Measurements from ENCODE around the gene CDH8. TPM values are rescaled to one million over a fixed set of nuclear protein-coding genes. Genes with fewer than 3 reads are reported as not detected.

Gene CDH8
- total and polyA plus RNA-seq, 2 donors (not counting 3 experiments of a cell fraction or from before 2014, with no cell fraction given): not detected

- Histone ChIP-seq H3K27me3 (ENCODE audit: control insufficient read depth in 2 of 2, insufficient read depth in 2 of 2, low read length in 2 of 2) (no peaks in the 10 kb centered on the region), H2AFZ (ENCODE audit: low read depth, low read length) (no peak overlapping the region), H3K4me1 (ENCODE audit: control insufficient read depth, extremely low read depth, insufficient read depth, low read length) (no peaks in the 10 kb centered on the region), H3K9ac (replicated peaks; ENCODE audit: extremely low read depth, insufficient read depth, low read length) (no peak overlapping the region), H4K20me1 (replicated peaks; ENCODE audit: control insufficient read depth, extremely low read depth, insufficient read depth, low read length) (no peaks in the 10 kb centered on the region), H3K9me3 (replicated peaks; ENCODE audit: control insufficient read depth, insufficient read depth, low read length) (no peaks in the 10 kb centered on the region), H3K79me2 (ENCODE audit: control insufficient read depth, insufficient read depth, low read length) (no peaks in the 10 kb centered on the region), H3K9me1 (replicated peaks; ENCODE audit: control insufficient read depth, extremely low read depth, insufficient read depth, low read length) (no peaks in the 10 kb centered on the region), H3K27ac (ENCODE audit: insufficient read depth, low read depth, low read length) (no peak overlapping the region), H3K4me3 (replicated peaks in 1 of 3; ENCODE audit: insufficient read depth in 1 of 3, low read depth in 1 of 3, low read length in 3 of 3) (no peak overlapping the region), H3K4me2 (ENCODE audit: insufficient read depth, low read length) (no peak overlapping the region), H3K36me3 (ENCODE audit: control insufficient read depth in 2 of 2, extremely low read depth in 1 of 2, insufficient read depth in 2 of 2, low read length in 2 of 2) (no peaks in the 10 kb centered on the region)
- FAIRE-seq: no peak
- ChIA-PET POLR2A (no interaction called here), CTCF (no interaction called here)
- no peak for TF ChIP-seq MAX (IDR thresholded peaks at IDR 0.05; ENCODE audit: insufficient read depth, insufficient read length)
- TF ChIP-seq POLR2AphosphoS5 (IDR thresholded peaks at IDR 0.05; ENCODE audit: insufficient read depth, low read depth, low read length): no peak
- TF ChIP-seq POLR2A (IDR thresholded peaks at IDR 0.05; ENCODE audit: low read depth, low read length): no peak
- no peak for TF ChIP-seq JUN (IDR thresholded peaks at IDR 0.05; ENCODE audit: borderline replicate concordance, insufficient read depth, insufficient read length, low read depth)
- no peak for TF ChIP-seq CTCF (IDR thresholded peaks at IDR 0.05; ENCODE audit: extremely low read depth in 1 of 2, insufficient read depth in 1 of 2, low read depth in 1 of 2, low read length in 2 of 2)
- no peak for TF ChIP-seq MYC (IDR thresholded peaks at IDR 0.05; ENCODE audit: low read depth, low read length)
- no peak for TF ChIP-seq GATA2 (IDR thresholded peaks at IDR 0.05; ENCODE audit: insufficient read depth, insufficient read length, low read depth, low read length)
- TF ChIP-seq EZH2 (IDR thresholded peaks at IDR 0.05; ENCODE audit: borderline replicate concordance, low read depth, low read length, severe bottlenecking): no peak
- no peak for TF ChIP-seq FOS (IDR thresholded peaks at IDR 0.05; ENCODE audit: borderline replicate concordance, insufficient read depth, low read length)
- intact Hi-C loops (cut with micrococcal nuclease) (no loop called here), dilution Hi-C loops (cut with MboI; ENCODE audit: extremely low pct_ligation_motif_present, low sequenced_read_pairs) (no loop called here)
- BruUV-seq (replicated peaks): no TSS peak
- no peak for DNase-seq (ENCODE audit: low read depth, low spot score)
Observed at GRCh38 chr16:61780161-61780560, 256.1 kb downstream of the CDH8 start.
